NCI-H2196 treated with DMSO at 0.1 percent for 48 hours (cell line): Measurements from ENCODE around the gene SRCIN1.
A peak's percentile ranks its signal among the peaks of the same experiment; 100 is the strongest.

Experiments
- DNase-seq: peaks from one replicate; lab custom pipeline; 2025; ENCODE audit not compliant: unreplicated experiment; lab: John Stamatoyannopoulos, UW

Gene SRCIN1

DNA sequence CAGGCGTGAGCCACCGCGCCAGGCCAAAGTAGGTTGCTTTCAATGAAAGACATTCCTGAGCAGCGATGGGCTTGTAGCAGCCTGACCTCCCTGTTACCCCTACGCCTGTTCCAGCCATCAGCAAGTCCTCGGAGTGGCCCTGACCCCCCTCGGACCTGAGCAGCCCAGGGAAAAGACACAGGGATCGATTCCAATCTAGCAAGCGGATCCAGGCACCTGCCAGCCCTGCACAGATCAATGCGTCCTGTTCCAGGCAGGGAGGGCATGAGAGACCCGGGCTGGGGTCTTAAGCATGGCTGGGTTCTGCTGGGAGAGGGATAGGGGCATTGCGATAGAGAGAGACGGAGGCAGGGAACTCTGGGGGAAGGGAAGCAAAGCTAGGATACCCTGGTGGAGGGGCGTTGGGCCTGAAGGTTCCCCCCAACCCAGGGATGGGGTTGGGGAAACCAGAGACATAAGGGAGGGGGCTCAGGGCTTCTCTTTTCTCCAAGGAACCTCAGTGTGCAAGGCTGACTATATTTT, 21.9 kb downstream of the SRCIN1 start:
- no peak for DNase-seq

- no peak for DNase-seq
These were observed 22.6 kb downstream of the SRCIN1 start for GRCh38 chr17:38583176-38583575.

DNA sequence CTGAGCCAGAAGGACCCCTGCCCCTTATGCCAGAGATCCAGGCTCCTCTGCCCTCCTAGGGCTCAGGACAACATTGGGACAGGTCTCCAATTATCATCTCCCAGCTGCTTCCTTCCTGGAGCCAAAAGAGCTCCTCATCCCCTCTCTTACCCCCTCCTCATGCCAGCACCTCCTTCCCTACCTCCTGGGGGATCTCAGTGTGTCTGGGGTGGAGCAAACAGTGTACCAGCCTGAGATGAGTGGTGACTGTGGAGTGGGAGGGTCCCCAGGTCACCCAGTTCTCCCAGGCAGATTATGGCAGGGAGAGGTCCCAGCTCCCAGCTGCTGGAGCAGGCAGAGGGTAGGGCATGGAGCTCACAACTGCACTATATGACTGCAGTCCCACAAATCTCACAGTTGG, 23.7 kb downstream of the SRCIN1 start:
- no peak for DNase-seq

GRCh38 chr17:38579934-38580333, 25.8 kb downstream of the SRCIN1 start:
- DNase-seq = peak; percentile 49

GRCh38 chr17:38579083-38579480, 26.7 kb downstream of the SRCIN1 start:
- no peak for DNase-seq

GRCh38 chr17:38578229-38579082, 27.3 kb downstream of the SRCIN1 start:
- DNase-seq = no peak

DNA sequence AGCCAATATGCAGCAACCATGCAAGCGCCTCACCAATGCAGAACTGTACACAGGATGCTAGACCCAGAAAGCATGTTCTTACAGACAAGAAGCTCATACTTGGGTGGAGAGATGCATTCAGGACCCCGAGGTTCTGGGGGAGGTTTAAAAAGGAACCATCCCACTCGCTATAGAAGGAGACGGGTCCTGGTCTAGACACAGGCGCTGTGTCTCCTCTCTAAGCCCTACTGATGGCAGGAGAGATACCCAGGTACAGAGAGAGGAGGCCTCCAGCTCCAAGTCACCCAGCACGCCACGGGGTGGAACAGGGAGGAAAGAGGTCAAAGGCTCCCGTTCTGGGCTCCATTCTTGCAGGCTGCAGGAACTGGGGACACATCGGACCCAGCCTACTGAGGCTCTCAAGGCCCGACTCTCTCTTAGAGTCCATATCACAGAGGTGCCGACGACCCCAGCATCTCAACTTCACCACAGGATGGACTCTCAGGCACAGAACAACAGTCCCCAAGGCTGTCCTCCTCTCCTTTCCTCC, 28.0 kb downstream of the SRCIN1 start:
- no peak for DNase-seq

DNA sequence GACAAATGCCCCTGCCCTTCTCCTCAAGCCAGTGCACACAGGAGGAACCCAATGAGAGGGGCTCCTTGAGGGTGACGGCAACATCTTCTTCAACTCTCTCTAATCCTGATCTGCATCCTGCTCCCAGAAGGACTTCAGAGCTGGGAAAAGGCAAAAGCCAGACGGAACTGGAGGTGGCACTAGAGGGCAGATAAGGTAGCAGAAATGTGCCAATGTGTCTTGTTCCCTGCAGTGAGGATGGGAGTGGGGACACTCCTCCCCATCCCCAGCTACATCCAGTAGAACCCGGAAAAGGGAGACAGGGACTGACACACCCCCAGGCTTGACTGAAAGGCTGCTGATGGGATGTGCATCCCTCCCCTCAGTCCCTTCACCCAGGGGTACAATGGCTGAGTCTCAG, 28.5 kb downstream of the SRCIN1 start:
- no peak for DNase-seq

DNA sequence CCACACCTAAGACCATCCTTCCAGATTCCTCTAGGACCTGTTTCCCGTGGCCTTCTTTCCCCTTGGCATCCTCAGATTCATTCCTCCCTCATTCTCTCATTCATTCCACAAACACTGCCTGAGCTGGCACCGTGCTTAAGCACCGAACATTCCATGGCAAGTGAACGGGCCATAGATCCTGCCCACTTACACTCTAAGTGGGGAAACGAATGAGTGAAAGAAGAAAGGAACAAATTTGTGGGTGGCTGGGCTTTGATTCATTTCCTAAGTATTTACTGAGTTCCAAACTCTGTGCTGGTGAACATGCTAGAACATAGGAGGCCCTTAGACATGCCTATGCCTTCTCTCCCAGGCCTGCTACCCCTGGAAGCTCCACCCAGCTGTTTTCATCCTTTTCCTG, 30.0 kb downstream of the SRCIN1 start:
- no peak for DNase-seq

DNA sequence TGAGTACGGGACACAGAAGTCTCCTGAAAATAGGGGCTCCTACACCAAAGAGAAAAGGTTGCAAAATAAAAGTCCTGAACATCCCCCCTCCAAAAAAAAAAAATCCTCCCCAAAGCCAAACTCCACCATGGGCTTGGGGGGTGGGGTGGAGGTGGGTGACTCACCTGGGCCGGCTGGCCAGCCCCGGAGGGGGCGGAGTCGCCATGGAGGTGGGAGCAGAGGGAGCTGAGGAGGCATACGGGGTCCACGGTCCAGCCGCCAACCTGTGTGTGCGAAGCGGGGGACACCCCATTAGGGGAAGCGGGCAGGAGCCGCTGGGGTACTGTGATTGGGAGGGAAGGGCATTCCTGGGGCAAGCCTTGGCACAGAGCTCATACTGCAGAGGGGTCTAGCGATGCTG, 31.0 kb downstream of the SRCIN1 start:
- DNase-seq = no peak

- DNase-seq = peak; percentile 38
These were observed 32.9 kb downstream of the SRCIN1 start for GRCh38 chr17:38572669-38573365.

DNA sequence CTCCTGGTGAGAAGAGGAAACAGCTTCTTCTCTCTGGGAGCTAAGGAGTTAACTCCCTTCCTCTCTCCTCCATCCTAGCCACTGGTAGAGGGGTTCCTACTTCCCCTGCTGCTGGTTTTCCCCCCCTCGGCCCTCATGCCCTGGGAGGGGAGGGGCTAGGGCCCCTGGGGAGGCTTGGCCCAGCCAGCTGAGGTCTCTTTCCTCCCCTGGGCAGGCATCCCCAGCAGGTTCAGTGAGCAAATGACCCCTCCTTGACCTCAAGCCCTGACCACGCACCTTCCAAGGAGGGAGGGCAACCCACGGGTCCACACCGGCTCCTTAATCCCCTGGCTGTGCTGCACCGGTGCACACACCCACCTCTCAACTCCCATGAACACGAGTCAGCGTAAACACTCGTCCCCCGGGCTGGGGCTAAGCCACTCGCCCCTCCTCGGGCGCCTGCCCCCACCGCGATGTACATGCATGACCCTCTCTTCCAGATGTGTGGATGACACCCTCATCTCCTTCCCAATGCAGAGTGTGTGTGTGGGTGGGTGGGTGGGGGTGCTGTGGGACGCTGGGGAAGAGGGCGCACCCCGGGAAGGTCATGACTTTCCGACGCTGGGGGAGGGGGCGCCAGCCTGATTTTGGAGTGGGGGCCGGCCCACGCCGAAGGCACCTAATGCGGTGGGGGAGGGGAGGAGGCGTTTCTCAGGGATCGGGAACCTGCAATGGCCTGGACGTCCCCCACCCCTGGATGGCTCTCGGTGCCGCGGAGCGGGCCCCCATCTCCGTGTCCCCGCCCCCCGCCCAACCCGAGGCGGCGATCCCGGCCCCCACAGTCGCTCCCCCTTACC, 33.7 kb downstream of the SRCIN1 start:
- DNase-seq = no peak

DNA sequence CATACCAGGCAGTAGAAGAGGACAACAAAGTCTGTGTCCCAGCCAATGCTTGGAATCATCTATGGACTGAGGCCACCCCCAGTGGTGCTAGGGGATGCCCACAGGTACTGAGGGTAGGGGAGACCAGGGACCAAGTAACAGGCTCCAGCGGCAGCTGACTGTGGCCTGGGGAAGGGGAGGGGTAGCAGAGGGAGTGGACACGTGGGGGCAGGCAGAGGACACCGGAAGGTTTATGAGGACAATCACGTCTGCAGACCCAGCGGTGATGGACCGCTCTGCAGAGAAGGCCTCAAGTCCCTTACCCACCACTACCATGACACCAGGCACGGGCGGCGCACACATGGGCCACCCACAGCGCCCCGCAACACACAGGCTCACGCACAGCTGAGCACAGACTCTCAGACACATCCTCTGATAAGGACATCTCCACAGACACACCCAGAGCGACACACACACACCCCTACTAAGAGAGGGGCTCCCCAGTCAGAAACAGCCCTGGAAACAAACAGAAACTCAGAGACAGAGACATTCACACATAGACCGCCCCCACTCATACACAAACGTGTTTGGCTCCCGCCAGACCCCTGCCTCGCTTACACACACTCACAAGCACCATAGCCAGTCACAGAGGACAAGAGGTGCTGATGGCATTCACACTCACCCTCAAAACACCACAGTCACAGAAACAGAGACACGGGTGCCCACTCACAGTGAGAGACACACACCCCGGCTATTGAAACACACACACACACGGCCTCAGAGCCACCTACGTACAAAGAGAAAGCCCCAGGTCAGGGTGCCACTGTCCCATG, 35.8 kb downstream of the SRCIN1 start:
- DNase-seq = no peak

- DNase-seq = peak; percentile 4
These were observed 36.8 kb downstream of the SRCIN1 start for GRCh38 chr17:38568845-38569510.

DNA sequence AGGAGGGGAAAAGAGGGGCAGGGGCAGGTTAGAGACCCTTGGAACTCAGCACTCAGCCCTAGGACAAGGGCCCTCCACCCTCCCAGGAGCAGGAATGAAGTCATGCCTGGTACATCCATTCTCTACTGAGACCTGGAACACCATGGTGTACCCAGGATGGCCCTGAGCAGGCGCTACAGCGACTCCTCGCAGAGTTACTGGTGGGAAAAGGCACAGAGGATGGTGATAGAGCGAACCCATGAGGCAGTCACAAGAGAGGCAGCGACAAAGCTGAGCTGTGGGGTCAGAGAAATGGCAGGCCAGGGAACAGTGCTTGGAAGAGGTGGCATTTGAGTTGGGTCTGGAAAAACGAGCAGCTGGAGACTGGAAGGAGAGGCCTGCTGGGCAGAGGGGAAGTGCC, 37.5 kb downstream of the SRCIN1 start:
- no peak for DNase-seq

GRCh38 chr17:38567350-38567749, 38.4 kb downstream of the SRCIN1 start:
- DNase-seq = no peak

DNA sequence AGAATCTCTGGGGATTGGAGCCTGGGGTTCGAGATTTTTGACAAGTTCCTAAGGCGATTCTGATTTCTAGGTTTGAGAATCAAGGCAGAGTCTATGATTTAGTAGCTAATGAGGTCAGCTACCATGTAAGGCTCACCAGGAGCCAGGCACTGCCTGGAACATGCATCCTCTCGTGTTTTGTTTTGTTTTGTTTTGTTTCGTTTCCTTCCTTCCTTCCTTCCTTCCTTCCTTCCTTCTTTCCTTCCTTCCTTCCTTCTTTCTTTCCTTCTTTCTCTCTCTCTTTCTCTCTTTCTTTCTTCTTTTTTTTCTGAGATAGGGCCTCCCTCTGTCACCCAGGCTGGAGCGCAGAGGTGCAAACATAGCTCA, 39.1 kb downstream of the SRCIN1 start:
- DNase-seq = no peak

DNA sequence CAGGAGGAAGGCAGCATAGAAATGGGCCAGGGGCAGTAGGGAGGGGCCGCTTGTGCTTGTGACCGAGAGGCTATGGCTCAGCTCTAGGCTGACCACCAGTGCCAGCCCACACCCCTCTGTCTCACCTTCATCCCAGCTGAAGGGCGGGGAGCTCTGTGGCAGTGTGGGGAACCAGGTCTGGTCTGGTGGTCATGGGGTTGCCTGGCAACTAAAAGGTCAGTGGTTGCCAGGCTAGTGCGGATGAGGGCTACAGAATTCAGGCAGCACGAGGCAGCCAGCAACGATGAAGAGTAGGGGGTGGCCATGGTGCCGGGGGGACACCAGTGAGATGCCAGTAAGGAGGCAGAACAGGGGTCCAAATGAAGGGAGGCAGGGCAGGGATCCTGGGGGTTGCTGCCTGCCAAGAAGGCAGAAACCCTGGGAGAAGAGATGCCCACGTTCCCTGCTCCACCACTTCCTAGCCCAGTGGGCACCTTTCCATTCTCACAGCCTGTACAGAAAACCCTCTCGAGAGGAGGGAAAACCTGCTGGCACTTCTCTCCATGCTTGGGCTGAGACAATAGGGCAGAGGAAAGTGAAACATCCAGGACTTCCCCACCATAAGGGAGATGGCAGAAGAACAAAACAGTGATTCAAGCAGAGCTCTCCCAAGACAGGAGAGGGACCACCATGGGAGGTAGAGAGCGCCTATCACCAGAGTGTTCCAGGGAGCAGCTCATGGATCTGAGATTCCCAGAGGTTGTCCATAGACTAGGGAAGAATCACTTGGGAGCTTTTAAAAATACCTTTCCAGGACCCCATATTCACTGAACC, 39.7 kb downstream of the SRCIN1 start:
- no peak for DNase-seq

- no peak for DNase-seq
These were observed 40.9 kb downstream of the SRCIN1 start for GRCh38 chr17:38564869-38565268.
